LNCAP (cell line): ENCODE data around the gene NT5DC1.

ENCODE experiments used
- TF ChIP-seq, protein P1 (sequence below): fragments of 450-650 bp; IDR thresholded peaks from 2 replicates; pipeline ENCODE4 v1.5.1; 2017; ENCODE audit warnings: mild to moderate bottlenecking

The NT5DC1 gene

GRCh38 chr6:116106146-116106545 lies 5.5 kb downstream of the NT5DC1 start:
- TF ChIP-seq, protein P1, sequence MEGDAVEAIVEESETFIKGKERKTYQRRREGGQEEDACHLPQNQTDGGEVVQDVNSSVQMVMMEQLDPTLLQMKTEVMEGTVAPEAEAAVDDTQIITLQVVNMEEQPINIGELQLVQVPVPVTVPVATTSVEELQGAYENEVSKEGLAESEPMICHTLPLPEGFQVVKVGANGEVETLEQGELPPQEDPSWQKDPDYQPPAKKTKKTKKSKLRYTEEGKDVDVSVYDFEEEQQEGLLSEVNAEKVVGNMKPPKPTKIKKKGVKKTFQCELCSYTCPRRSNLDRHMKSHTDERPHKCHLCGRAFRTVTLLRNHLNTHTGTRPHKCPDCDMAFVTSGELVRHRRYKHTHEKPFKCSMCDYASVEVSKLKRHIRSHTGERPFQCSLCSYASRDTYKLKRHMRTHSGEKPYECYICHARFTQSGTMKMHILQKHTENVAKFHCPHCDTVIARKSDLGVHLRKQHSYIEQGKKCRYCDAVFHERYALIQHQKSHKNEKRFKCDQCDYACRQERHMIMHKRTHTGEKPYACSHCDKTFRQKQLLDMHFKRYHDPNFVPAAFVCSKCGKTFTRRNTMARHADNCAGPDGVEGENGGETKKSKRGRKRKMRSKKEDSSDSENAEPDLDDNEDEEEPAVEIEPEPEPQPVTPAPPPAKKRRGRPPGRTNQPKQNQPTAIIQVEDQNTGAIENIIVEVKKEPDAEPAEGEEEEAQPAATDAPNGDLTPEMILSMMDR: no peak

DNA sequence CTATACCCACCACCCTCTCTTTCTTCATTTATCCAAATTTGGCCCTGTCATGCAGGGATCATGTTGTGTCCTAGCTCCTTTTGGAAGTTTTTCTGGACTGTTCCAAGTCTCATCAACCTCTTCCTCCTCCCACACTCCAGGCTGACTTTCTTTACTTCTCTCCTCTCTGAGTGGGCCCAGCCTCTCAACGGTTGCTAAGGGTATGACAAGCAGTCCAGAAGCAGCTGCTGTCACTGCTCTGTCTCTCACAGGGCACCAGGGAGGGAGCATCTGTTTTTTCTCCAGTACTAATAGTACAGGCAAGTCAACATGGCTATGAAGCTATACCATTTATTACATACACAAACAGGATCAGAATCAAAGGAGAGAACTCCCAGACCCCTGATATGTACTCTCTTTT lies 8.2 kb downstream of the NT5DC1 start:
- TF ChIP-seq, protein P1: no peak

DNA sequence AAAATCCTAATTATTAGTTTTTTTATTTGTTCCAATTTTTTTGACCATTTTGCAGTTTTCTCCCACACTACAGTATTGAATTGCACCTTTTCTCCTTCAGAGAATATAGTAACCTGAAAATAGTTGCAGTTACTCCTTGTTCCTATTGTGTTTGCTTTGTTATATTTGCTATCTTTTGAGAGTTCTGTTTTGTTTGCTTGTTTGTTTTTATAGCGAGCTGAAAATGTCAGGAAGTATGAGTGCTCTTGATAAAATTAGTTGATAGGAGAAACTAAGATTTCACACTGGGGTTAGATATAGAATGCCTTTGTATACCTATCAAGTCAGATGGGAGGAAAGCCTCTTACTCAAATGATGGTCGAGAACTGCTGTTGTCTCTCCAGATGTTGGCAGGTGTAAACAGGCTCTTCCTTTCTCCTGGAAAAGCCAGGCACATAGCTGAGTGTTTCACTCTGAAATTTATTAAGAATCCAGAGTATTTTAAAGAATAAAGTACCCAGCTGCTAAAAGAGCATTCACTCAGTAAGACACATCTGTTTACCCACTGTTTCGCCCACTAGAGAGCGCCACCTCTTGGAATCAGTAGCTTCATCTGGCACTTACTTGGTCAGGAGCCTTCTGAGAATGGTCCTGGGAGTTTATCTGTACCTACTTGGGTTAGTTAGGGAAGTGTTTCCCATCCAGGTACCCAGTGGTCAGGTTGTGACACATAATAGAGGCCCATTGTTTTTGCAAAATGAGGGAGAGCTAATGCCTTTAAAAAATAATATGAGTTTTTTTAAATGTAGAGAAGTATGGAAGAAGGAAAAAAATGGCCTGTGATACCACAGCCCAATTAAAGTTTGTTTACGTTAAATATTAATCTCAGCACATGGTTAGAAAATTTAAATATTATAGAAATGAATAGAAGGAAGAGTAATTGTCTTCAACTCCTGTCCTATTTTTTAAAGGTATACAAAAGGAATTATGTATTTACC lies 11.2 kb downstream of the NT5DC1 start:
- TF ChIP-seq, protein P1: peak; percentile 56; the same call in 1 of the 2 replicates

DNA sequence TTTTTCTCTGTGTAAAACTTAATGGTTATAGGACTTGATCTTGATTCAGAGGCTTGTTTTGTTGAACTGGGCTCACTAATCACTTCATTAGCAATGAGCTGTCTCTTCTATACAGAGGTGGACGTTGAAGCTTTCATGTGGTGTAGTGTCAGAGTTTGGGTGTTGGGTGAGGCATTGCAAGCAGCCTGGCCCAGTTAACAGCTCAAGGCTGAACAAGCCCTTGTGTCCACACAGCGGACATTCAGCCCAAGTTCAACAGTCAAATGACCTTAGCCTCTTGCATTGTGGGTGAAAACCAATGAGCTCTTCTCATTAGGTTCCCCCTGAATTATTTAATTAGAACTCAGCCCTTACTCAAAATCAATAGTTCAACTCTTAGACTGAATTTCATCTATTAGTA lies 12.7 kb downstream of the NT5DC1 start:
- TF ChIP-seq, protein P1: no peak

DNA sequence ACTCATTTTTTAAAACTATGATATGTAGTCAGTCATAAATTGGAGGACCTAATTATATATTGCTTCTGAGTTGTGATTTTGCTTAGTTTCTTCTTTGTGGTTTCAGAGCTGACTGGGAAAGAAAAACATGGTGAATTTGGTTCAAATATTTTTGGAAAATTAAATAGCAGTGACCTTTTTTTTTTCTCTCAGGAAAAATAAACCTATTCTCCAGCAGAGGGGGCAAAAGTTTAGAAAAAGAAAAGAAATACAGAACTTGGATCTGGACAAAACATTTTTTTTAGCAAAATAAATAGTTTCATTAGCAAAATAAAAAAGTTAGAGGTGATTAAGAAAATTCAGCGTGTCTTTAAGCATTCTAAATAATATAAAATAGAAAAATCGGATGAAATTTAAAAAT lies 15.1 kb downstream of the NT5DC1 start:
- TF ChIP-seq, protein P1: peak; percentile 42; the same call in 1 of the 2 replicates

DNA sequence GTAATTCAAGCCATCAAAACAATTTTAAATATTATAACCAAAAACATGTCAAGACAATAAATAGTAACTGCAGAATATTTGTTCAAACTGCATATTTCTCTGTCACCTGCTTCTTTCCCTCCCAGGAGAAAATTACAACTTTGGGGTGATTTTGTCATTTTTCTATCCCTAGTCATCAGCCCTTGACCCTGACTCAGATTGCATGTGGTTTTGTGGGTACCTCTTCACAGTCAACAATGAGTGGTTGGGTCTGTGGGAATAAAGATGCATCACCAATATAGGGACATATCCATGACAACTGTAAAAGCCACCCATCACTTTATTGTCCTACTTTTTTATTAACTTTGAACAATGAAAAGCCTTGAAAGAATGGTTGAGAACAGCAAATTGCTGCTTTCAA lies 18.0 kb downstream of the NT5DC1 start:
- TF ChIP-seq, protein P1: no peak

DNA sequence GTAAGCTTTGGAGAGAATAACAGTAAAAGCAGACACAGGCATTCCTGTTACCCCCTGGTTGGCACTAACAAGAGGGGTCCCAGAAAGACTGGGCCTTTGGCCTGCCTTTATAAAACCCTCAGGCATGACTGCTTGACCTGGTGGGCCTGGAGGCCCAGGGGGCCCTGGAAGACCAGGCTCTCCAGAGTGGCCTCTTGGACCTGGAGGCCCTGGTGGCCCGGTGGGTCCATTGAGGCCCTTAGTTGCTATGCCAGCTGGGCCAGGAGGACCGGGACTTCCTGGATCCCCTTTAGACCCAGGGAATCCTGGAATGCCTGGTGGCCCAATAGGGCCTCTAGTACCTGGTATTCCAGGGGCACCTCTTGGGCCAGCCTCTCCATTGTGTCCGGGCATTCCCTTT lies 19.8 kb downstream of the NT5DC1 start:
- TF ChIP-seq, protein P1: no peak
